ENCODE results near the gene BCKDHB.

- TF ChIP-seq, protein P1, sequence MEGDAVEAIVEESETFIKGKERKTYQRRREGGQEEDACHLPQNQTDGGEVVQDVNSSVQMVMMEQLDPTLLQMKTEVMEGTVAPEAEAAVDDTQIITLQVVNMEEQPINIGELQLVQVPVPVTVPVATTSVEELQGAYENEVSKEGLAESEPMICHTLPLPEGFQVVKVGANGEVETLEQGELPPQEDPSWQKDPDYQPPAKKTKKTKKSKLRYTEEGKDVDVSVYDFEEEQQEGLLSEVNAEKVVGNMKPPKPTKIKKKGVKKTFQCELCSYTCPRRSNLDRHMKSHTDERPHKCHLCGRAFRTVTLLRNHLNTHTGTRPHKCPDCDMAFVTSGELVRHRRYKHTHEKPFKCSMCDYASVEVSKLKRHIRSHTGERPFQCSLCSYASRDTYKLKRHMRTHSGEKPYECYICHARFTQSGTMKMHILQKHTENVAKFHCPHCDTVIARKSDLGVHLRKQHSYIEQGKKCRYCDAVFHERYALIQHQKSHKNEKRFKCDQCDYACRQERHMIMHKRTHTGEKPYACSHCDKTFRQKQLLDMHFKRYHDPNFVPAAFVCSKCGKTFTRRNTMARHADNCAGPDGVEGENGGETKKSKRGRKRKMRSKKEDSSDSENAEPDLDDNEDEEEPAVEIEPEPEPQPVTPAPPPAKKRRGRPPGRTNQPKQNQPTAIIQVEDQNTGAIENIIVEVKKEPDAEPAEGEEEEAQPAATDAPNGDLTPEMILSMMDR (IDR thresholded peaks at IDR 0.05 in 4 of 5, conservative IDR thresholded peaks at IDR 0.05 in 1 of 5): no peak
- no peak for TF ChIP-seq POLR2A (IDR thresholded peaks at IDR 0.05)
Measured at GRCh38 chr6:80196906-80197305, 90.4 kb downstream of the BCKDHB start.

All from gastrocnemius medialis (tissue), 4 donors.